ENCODE results near the gene LRP6. TPM values are rescaled to one million over a fixed set of nuclear protein-coding genes. Genes with fewer than 3 reads are reported as not detected.

LRP6 gene
- total RNA-seq, 1 experiment from 2014 or later, result 22.0 TPM

GRCh38 chr12:12209043-12209442 lies 57.8 kb downstream of the LRP6 start:
- Histone ChIP-seq H3K4me1 (ENCODE audit: control insufficient read depth, insufficient read depth, low read length) (no peaks in the 10 kb centered on the region), H3K27me3 (ENCODE audit: control insufficient read depth, insufficient read depth, low read length) (no peaks in the 10 kb centered on the region), H3K36me3 (ENCODE audit: control insufficient read depth, insufficient read depth, low read length) (no peaks in the 10 kb centered on the region), H3K9me3 (ENCODE audit: control insufficient read depth, insufficient read depth, low read depth, low read length) (no peaks in the 10 kb centered on the region), H3K4me3 (ENCODE audit: low read depth in 2 of 2, low read length in 2 of 2) (no peak overlapping the region), H3K27ac (ENCODE audit: low read length) (no peak overlapping the region)
- ATAC-seq, result no peak
- TF ChIP-seq SIN3A (IDR thresholded peaks at IDR 0.05; ENCODE audit: borderline replicate concordance, insufficient read depth, low read depth, low read length) (no peak), REST (IDR thresholded peaks at IDR 0.05; ENCODE audit: insufficient read depth in 1 of 2, low read depth in 2 of 2, low read length in 1 of 2) (no peak), TCF7L2 (IDR thresholded peaks at IDR 0.05; ENCODE audit: low read depth, low read length) (no peak), CTCF (IDR thresholded peaks at IDR 0.05) (no peak), POLR2AphosphoS5 (IDR thresholded peaks at IDR 0.05; ENCODE audit: low read depth, low read length) (no peak)
- no TSS peak for BruUV-seq (replicated peaks)
- POLR2A ChIA-PET, result no interaction called here
- in situ Hi-C loops (cut with HindIII; ENCODE audit: low pct_unique_long_range_greater_than_20kb, low sequenced_read_pairs), result no loop called here
- CTCF ChIA-PET, result no interaction called here
- intact Hi-C loops (cut with micrococcal nuclease; ENCODE audit: unreplicated experiment), result no loop called here
- DNase-seq (ENCODE audit: low read depth, low spot score), result no peak

- no peak for DNase-seq (ENCODE audit: low read depth, low spot score)
- H3K4me3 ChIP-seq (ENCODE audit: low read depth in 2 of 2, low read length in 2 of 2), result no peak overlapping the region
- POLR2A ChIA-PET, result no interaction called here
- intact Hi-C loops (cut with micrococcal nuclease; ENCODE audit: unreplicated experiment) (no loop called here), in situ Hi-C loops (cut with HindIII; ENCODE audit: low pct_unique_long_range_greater_than_20kb, low sequenced_read_pairs) (no loop called here)
- TF ChIP-seq POLR2AphosphoS5 (IDR thresholded peaks at IDR 0.05; ENCODE audit: low read depth, low read length), result no peak
- TF ChIP-seq TCF7L2 (IDR thresholded peaks at IDR 0.05; ENCODE audit: low read depth, low read length), result no peak
- TF ChIP-seq REST (IDR thresholded peaks at IDR 0.05; ENCODE audit: insufficient read depth in 1 of 2, low read depth in 2 of 2, low read length in 1 of 2), result no peak
- no peak for TF ChIP-seq CTCF (IDR thresholded peaks at IDR 0.05)
- no peak for TF ChIP-seq SIN3A (IDR thresholded peaks at IDR 0.05; ENCODE audit: borderline replicate concordance, insufficient read depth, low read depth, low read length)
- H3K36me3 ChIP-seq (ENCODE audit: control insufficient read depth, insufficient read depth, low read length), result no peaks in the 10 kb centered on the region
- H3K4me1 ChIP-seq (ENCODE audit: control insufficient read depth, insufficient read depth, low read length), result no peaks in the 10 kb centered on the region
- BruUV-seq (replicated peaks), result no TSS peak
- ATAC-seq, result no peak
- no peaks in the 10 kb centered on the region for H3K9me3 ChIP-seq (ENCODE audit: control insufficient read depth, insufficient read depth, low read depth, low read length)
- no peaks in the 10 kb centered on the region for H3K27me3 ChIP-seq (ENCODE audit: control insufficient read depth, insufficient read depth, low read length)
- H3K27ac ChIP-seq (ENCODE audit: low read length), result no peak overlapping the region
- CTCF ChIA-PET, result no interaction called here
Measured at GRCh38 chr12:12207746-12208145, 59.1 kb downstream of the LRP6 start.

All from Panc1 (cell line).